T-helper 17 cell (primary cell): ENCODE measurements around the gene POLR2L. TPM values are rescaled to one million over a fixed set of nuclear protein-coding genes. Genes with fewer than 3 reads are reported as not detected.

Experiments
- ATAC-seq: fragments of 150-1000 bp; cut with Tn5 transposase; 2 replicates; pipeline ENCODE4 v1.10.0; 2021; ENCODE audit warnings: mild to moderate bottlenecking, moderate library complexity
- DNase-seq, 3 donors: peaks; one replicate each; pipeline versions ENCODE4 v3.0.0 to v3.0.0-alpha.2; 2020 to 2021
- H3K9me3 ChIP-seq: one replicate; pipeline ENCODE4 v1.7.0; 2013; ENCODE audit warnings: low read length, mild to moderate bottlenecking; ENCODE audit not compliant: control insufficient read depth, poor library complexity, severe bottlenecking
- H3K27ac Mint-ChIP-seq: one replicate; pipeline ENCODE4 v1.8.0; 2022; ENCODE audit warnings: mild to moderate bottlenecking, moderate library complexity, mixed read lengths
- H3K27me3 Mint-ChIP-seq: one replicate; pipeline ENCODE4 v1.8.0; 2022; ENCODE audit warnings: mixed read lengths
- H3K36me3 Mint-ChIP-seq: one replicate; pipeline ENCODE4 v1.8.0; 2022; ENCODE audit warnings: low read depth, mixed read lengths
- H3K4me1 Mint-ChIP-seq: one replicate; pipeline ENCODE4 v1.8.0; 2022; ENCODE audit warnings: mild to moderate bottlenecking, mixed read lengths
- H3K4me3 Mint-ChIP-seq: one replicate; pipeline ENCODE4 v1.8.0; 2022; ENCODE audit warnings: mild to moderate bottlenecking, moderate library complexity, mixed read lengths
- total RNA-seq, 4 donors: library from RNA in 2 of 4; stranded (reverse) in 2 of 4; gene quantifications; one replicate each; pipeline ENCODE4 v1.2.3 and lab custom pipeline; 2022 to 2026

Gene POLR2L
- total RNA-seq, 2 donors from 2014 or later: 38.5 to 40.5 TPM

- ATAC-seq (no peak), DNase-seq (no peak)
- peaks cover 2% of the 10 kb centered on the region for H3K36me3 Mint-ChIP-seq
- peak overlapping the region; percentile 83 for H3K4me3 Mint-ChIP-seq
- H3K27me3 Mint-ChIP-seq: peaks cover 28% of the 10 kb centered on the region
- H3K4me1 Mint-ChIP-seq: peaks cover 19% of the 10 kb centered on the region
- no peak overlapping the region for H3K27ac Mint-ChIP-seq
- H3K9me3 ChIP-seq: no peaks in the 10 kb centered on the region
Observed at GRCh38 chr11:828506-829175, 13.7 kb downstream of the POLR2L start.

- DNase-seq (no peak), ATAC-seq (no peak)
- Mint-ChIP-seq H3K27ac (no peak within 1 kb of the TSS), H3K36me3 (peaks cover 2% of the 10 kb centered on the region), H3K27me3 (peaks cover 28% of the 10 kb centered on the region), H3K4me3 (peak within 1 kb of the TSS; percentile 83), H3K4me1 (peaks cover 18% of the 10 kb centered on the region)
- no peaks in the 10 kb centered on the region for H3K9me3 ChIP-seq
Observed at GRCh38 chr11:827897-828192, 14.5 kb downstream of the POLR2L start, which contains the start of gene CRACR2B. Gene CRACR2B (plus strand): TSS chr11:827919. CDS start chr11:828608, 689 bp downstream.

- Mint-ChIP-seq H3K4me1 (peaks cover 18% of the 10 kb centered on the region), H3K27ac (no peak overlapping the region), H3K27me3 (peaks cover 28% of the 10 kb centered on the region), H3K4me3 (peak overlapping the region; percentile 83), H3K36me3 (peaks cover 2% of the 10 kb centered on the region)
- no peak for DNase-seq
- ATAC-seq: peak; percentile 10
- no peaks in the 10 kb centered on the region for H3K9me3 ChIP-seq
Observed at GRCh38 chr11:827146-827896, 15.0 kb downstream of the POLR2L start.

GRCh38 chr11:826836-827145, 15.5 kb downstream of the POLR2L start:
- Mint-ChIP-seq H3K27ac (no peak overlapping the region), H3K36me3 (peaks cover 2% of the 10 kb centered on the region), H3K4me3 (peak overlapping the region; percentile 78), H3K4me1 (peaks cover 17% of the 10 kb centered on the region), H3K27me3 (peaks cover 28% of the 10 kb centered on the region)
- peak; percentile 5 for ATAC-seq
- DNase-seq: no peak
- no peaks in the 10 kb centered on the region for H3K9me3 ChIP-seq

GRCh38 chr11:826227-826621, 16.1 kb downstream of the POLR2L start:
- Mint-ChIP-seq H3K4me3 (peak overlapping the region; percentile 78), H3K4me1 (peaks cover 15% of the 10 kb centered on the region), H3K36me3 (peaks cover 2% of the 10 kb centered on the region), H3K27me3 (peaks cover 28% of the 10 kb centered on the region), H3K27ac (no peak overlapping the region)
- H3K9me3 ChIP-seq: no peaks in the 10 kb centered on the region
- no peak for DNase-seq
- ATAC-seq: no peak

GRCh38 chr11:825366-826226, 16.7 kb downstream of the POLR2L start:
- H3K27ac Mint-ChIP-seq: peak overlapping the region; percentile 87
- H3K36me3 Mint-ChIP-seq: peaks cover 2% of the 10 kb centered on the region
- ATAC-seq (no peak), DNase-seq (no peak)
- H3K9me3 ChIP-seq: no peaks in the 10 kb centered on the region
- peaks cover 15% of the 10 kb centered on the region for H3K4me1 Mint-ChIP-seq
- peak overlapping the region; percentile 36 for H3K4me3 Mint-ChIP-seq
- peaks cover 28% of the 10 kb centered on the region for H3K27me3 Mint-ChIP-seq

GRCh38 chr11:824942-825341, 17.4 kb downstream of the POLR2L start:
- DNase-seq (no peak), ATAC-seq (no peak)
- H3K9me3 ChIP-seq: no peaks in the 10 kb centered on the region
- H3K4me1 Mint-ChIP-seq: peaks cover 12% of the 10 kb centered on the region
- H3K4me3 Mint-ChIP-seq: peak overlapping the region; percentile 36
- peaks cover 28% of the 10 kb centered on the region for H3K27me3 Mint-ChIP-seq
- H3K27ac Mint-ChIP-seq: peak overlapping the region; percentile 87
- H3K36me3 Mint-ChIP-seq: peaks cover 2% of the 10 kb centered on the region

- no peaks in the 10 kb centered on the region for H3K9me3 ChIP-seq
- Mint-ChIP-seq H3K27ac (peak overlapping the region; percentile 87), H3K27me3 (peaks cover 23% of the 10 kb centered on the region), H3K36me3 (peaks cover 2% of the 10 kb centered on the region), H3K4me1 (peaks cover 9% of the 10 kb centered on the region), H3K4me3 (no peak overlapping the region)
- ATAC-seq: no peak
- DNase-seq: no peak
Observed at GRCh38 chr11:824292-824880, 17.9 kb downstream of the POLR2L start.

- no peaks in the 10 kb centered on the region for H3K9me3 ChIP-seq
- ATAC-seq (no peak), DNase-seq (no peak)
- peaks cover 16% of the 10 kb centered on the region for H3K27me3 Mint-ChIP-seq
- peak overlapping the region; percentile 56 for H3K4me3 Mint-ChIP-seq
- H3K36me3 Mint-ChIP-seq: peaks cover 2% of the 10 kb centered on the region
- peak overlapping the region; percentile 60 for H3K27ac Mint-ChIP-seq
- H3K4me1 Mint-ChIP-seq: peaks cover 8% of the 10 kb centered on the region
Observed at GRCh38 chr11:823441-824291, 18.7 kb downstream of the POLR2L start.

GRCh38 chr11:821512-822371, 20.6 kb downstream of the POLR2L start:
- Mint-ChIP-seq H3K36me3 (peaks cover 2% of the 10 kb centered on the region), H3K4me1 (peaks cover 4% of the 10 kb centered on the region), H3K27ac (no peak overlapping the region), H3K27me3 (peaks cover 4% of the 10 kb centered on the region), H3K4me3 (peak overlapping the region; percentile 86)
- no peaks in the 10 kb centered on the region for H3K9me3 ChIP-seq
- ATAC-seq (no peak), DNase-seq (no peak)

- H3K36me3 Mint-ChIP-seq: peaks cover 2% of the 10 kb centered on the region
- no peak for DNase-seq
- no peak overlapping the region for H3K27ac Mint-ChIP-seq
- H3K27me3 Mint-ChIP-seq: peaks cover 4% of the 10 kb centered on the region
- no peak for ATAC-seq
- H3K9me3 ChIP-seq: no peaks in the 10 kb centered on the region
- H3K4me1 Mint-ChIP-seq: no peaks in the 10 kb centered on the region
- peak overlapping the region; percentile 86 for H3K4me3 Mint-ChIP-seq
Observed at GRCh38 chr11:820655-821511, 21.4 kb downstream of the POLR2L start.
